Mesendoderm (in vitro differentiated cells): Measurements from ENCODE around the gene GPX7.

Source experiments
- DNase-seq: peaks from one replicate; pipeline ENCODE4 v3.0.0; 2013
- H2AK5ac ChIP-seq: 2 replicates; pipeline ENCODE4 v1.6.1; 2013; ENCODE audit warnings: low read length, inconsistent platforms
- H2BK120ac ChIP-seq: 2 replicates; pipeline ENCODE4 v1.6.1; 2013; ENCODE audit warnings: low read depth, mild to moderate bottlenecking, low read length, moderate library complexity, mixed read lengths
- H2BK15ac ChIP-seq: replicated peaks from 2 replicates; pipeline ENCODE4 v1.6.1; 2013; ENCODE audit warnings: low read depth, mild to moderate bottlenecking, moderate library complexity
- H2BK5ac ChIP-seq: 2 replicates; pipeline ENCODE4 v1.6.1; 2013; ENCODE audit warnings: low read length, inconsistent platforms
- H3K18ac ChIP-seq: 2 replicates; pipeline ENCODE4 v1.6.1; 2013; ENCODE audit warnings: mild to moderate bottlenecking, low read length, mixed read lengths
- H3K23ac ChIP-seq: one replicate; pipeline ENCODE4 v1.6.1; 2013; ENCODE audit warnings: low read length
- H3K27ac ChIP-seq: 2 replicates; pipeline ENCODE4 v1.5.1; 2013; ENCODE audit warnings: low read depth, mild to moderate bottlenecking, inconsistent platforms, low read length, moderate library complexity
- H3K27me3 ChIP-seq: 2 replicates; pipeline ENCODE4 v1.6.1; 2013; ENCODE audit warnings: low read length, control low read depth, mild to moderate bottlenecking, inconsistent platforms; ENCODE audit not compliant: insufficient read depth, poor library complexity
- H3K36me3 ChIP-seq: 2 replicates; pipeline ENCODE4 v1.6.1; 2013; ENCODE audit warnings: low read length, inconsistent platforms; ENCODE audit not compliant: control insufficient read depth, insufficient read depth
- H3K4ac ChIP-seq: one replicate; pipeline ENCODE4 v1.6.1; 2013; ENCODE audit warnings: low read depth, mild to moderate bottlenecking, low read length, moderate library complexity
- H3K4me1 ChIP-seq: 2 replicates; pipeline ENCODE4 v1.6.1; 2013; ENCODE audit warnings: low read depth, low read length, inconsistent platforms; ENCODE audit not compliant: control insufficient read depth
- H3K4me2 ChIP-seq: 2 replicates; pipeline ENCODE4 v1.6.1; 2013; ENCODE audit warnings: low read length
- H3K4me3 ChIP-seq: 2 replicates; pipeline ENCODE4 v1.5.1; 2013; ENCODE audit warnings: mild to moderate bottlenecking, low read length
- H3K56ac ChIP-seq: one replicate; pipeline ENCODE4 v1.6.1; 2013; ENCODE audit warnings: low read length
- H3K79me1 ChIP-seq: 2 replicates; pipeline ENCODE4 v1.6.1; 2013; ENCODE audit warnings: low read length, inconsistent platforms
- H3K79me2 ChIP-seq: 2 replicates; pipeline ENCODE4 v1.6.1; 2013; ENCODE audit warnings: mild to moderate bottlenecking, low read length; ENCODE audit not compliant: control insufficient read depth, insufficient read depth
- H3K9ac ChIP-seq: 2 replicates; pipeline ENCODE4 v1.6.1; 2013; ENCODE audit warnings: low read length, inconsistent platforms
- H4K5ac ChIP-seq: one replicate; pipeline ENCODE4 v1.6.1; 2013; ENCODE audit warnings: low read length
- H4K8ac ChIP-seq: one replicate; pipeline ENCODE4 v1.6.1; 2013; ENCODE audit warnings: low read depth, mild to moderate bottlenecking, control low read depth, low read length, moderate library complexity
- WGBS: extraction: QIAGEN DNeasy Blood & Tissue Kit; methylation state at CpG from one replicate; pipeline ENCODE4 v1.1.7; 2013; ENCODE audit warnings: low lambda C conversion rate, missing lambda C conversion rate; ENCODE audit not compliant: insufficient coverage; ENCODE audit errors: extremely low coverage; 5-methylcytosine and 5-hydroxymethylcytosine counted together

The GPX7 gene

GRCh38 chr1:52623812-52624211, 21.6 kb downstream of the GPX7 start:
- Histone ChIP-seq H2BK5ac (no peak overlapping the region), H3K79me2 (no peaks in the 10 kb centered on the region), H3K23ac (no peak overlapping the region), H3K4me2 (no peak overlapping the region), H3K9ac (no peak overlapping the region), H2BK120ac (no peak overlapping the region), H3K56ac (no peak overlapping the region), H3K4me3 (no peak overlapping the region), H3K36me3 (no peaks in the 10 kb centered on the region), H2AK5ac (no peak overlapping the region), H4K8ac (no peak overlapping the region), H3K4ac (no peak overlapping the region), H3K18ac (no peak overlapping the region), H4K5ac (no peak overlapping the region), H2BK15ac (no peak overlapping the region), H3K27me3 (no peaks in the 10 kb centered on the region), H3K4me1 (no peaks in the 10 kb centered on the region), H3K79me1 (no peaks in the 10 kb centered on the region), H3K27ac (no peak overlapping the region)
- no CpG with 5 or more reads among the region's 3 CpGs for WGBS
- DNase-seq: no peak

- no peak overlapping the region for H3K27ac ChIP-seq
- no peak overlapping the region for H4K8ac ChIP-seq
- H3K18ac ChIP-seq: no peak overlapping the region
- no peak overlapping the region for H3K23ac ChIP-seq
- H3K4me2 ChIP-seq: no peak overlapping the region
- no CpG with 5 or more reads among the region's 2 CpGs for WGBS
- H2BK5ac ChIP-seq: no peak overlapping the region
- DNase-seq: no peak
- H3K4me3 ChIP-seq: no peak overlapping the region
- no peak overlapping the region for H3K4ac ChIP-seq
- H3K56ac ChIP-seq: no peak overlapping the region
- no peaks in the 10 kb centered on the region for H3K36me3 ChIP-seq
- no peaks in the 10 kb centered on the region for H3K79me2 ChIP-seq
- no peak overlapping the region for H2AK5ac ChIP-seq
- no peaks in the 10 kb centered on the region for H3K4me1 ChIP-seq
- H3K79me1 ChIP-seq: no peaks in the 10 kb centered on the region
- no peak overlapping the region for H2BK120ac ChIP-seq
- no peak overlapping the region for H4K5ac ChIP-seq
- no peak overlapping the region for H3K9ac ChIP-seq
- H2BK15ac ChIP-seq: no peak overlapping the region
- no peaks in the 10 kb centered on the region for H3K27me3 ChIP-seq
Measured at GRCh38 chr1:52627028-52627427, 24.9 kb downstream of the GPX7 start.

- Histone ChIP-seq H3K79me2 (no peaks in the 10 kb centered on the region), H3K4me2 (no peak overlapping the region), H3K4me1 (peaks cover 6% of the 10 kb centered on the region), H2BK15ac (no peak overlapping the region), H2BK5ac (no peak overlapping the region), H3K9ac (no peak overlapping the region), H3K23ac (no peak overlapping the region), H4K8ac (no peak overlapping the region), H3K56ac (no peak overlapping the region), H3K27ac (no peak overlapping the region), H2BK120ac (no peak overlapping the region), H3K4ac (no peak overlapping the region), H3K36me3 (no peaks in the 10 kb centered on the region), H3K4me3 (no peak overlapping the region), H3K27me3 (peaks cover 6% of the 10 kb centered on the region), H3K79me1 (no peaks in the 10 kb centered on the region), H4K5ac (no peak overlapping the region), H3K18ac (no peak overlapping the region), H2AK5ac (no peak overlapping the region)
- no CpG with 5 or more reads among the region's 8 CpGs for WGBS
- DNase-seq: no peak
Measured at GRCh38 chr1:52628614-52629324, 26.6 kb downstream of the GPX7 start.

GRCh38 chr1:52629325-52629643, 27.1 kb downstream of the GPX7 start:
- Histone ChIP-seq H3K4me2 (no peak overlapping the region), H3K27me3 (peaks cover 10% of the 10 kb centered on the region), H3K79me2 (no peaks in the 10 kb centered on the region), H3K18ac (no peak overlapping the region), H2BK5ac (no peak overlapping the region), H2AK5ac (no peak overlapping the region), H3K4ac (no peak overlapping the region), H3K36me3 (no peaks in the 10 kb centered on the region), H3K23ac (no peak overlapping the region), H3K9ac (no peak overlapping the region), H3K27ac (no peak overlapping the region), H2BK120ac (no peak overlapping the region), H2BK15ac (no peak overlapping the region), H3K79me1 (no peaks in the 10 kb centered on the region), H4K5ac (no peak overlapping the region), H3K56ac (no peak overlapping the region), H3K4me1 (peaks cover 6% of the 10 kb centered on the region), H4K8ac (no peak overlapping the region), H3K4me3 (no peak overlapping the region)
- peak; percentile 28 for DNase-seq
- no CpG with 5 or more reads among the region's 7 CpGs for WGBS

GRCh38 chr1:52629667-52630066, 27.5 kb downstream of the GPX7 start:
- no peak overlapping the region for H3K4ac ChIP-seq
- no peak overlapping the region for H3K9ac ChIP-seq
- no peak overlapping the region for H2BK15ac ChIP-seq
- H3K23ac ChIP-seq: no peak overlapping the region
- H3K27ac ChIP-seq: no peak overlapping the region
- H3K36me3 ChIP-seq: no peaks in the 10 kb centered on the region
- no peak overlapping the region for H4K8ac ChIP-seq
- no peak overlapping the region for H3K56ac ChIP-seq
- H2BK5ac ChIP-seq: no peak overlapping the region
- WGBS: no CpG with 5 or more reads among the region's 2 CpGs
- no peak overlapping the region for H3K4me2 ChIP-seq
- no peak overlapping the region for H4K5ac ChIP-seq
- H3K18ac ChIP-seq: no peak overlapping the region
- no peaks in the 10 kb centered on the region for H3K79me2 ChIP-seq
- no peak overlapping the region for H2BK120ac ChIP-seq
- H3K4me1 ChIP-seq: peaks cover 6% of the 10 kb centered on the region
- H2AK5ac ChIP-seq: no peak overlapping the region
- H3K4me3 ChIP-seq: no peak overlapping the region
- H3K79me1 ChIP-seq: no peaks in the 10 kb centered on the region
- DNase-seq: no peak
- peaks cover 10% of the 10 kb centered on the region for H3K27me3 ChIP-seq

- no peak overlapping the region for H2BK15ac ChIP-seq
- H3K27me3 ChIP-seq: peaks cover 10% of the 10 kb centered on the region
- H3K4me3 ChIP-seq: no peak overlapping the region
- no peaks in the 10 kb centered on the region for H3K79me2 ChIP-seq
- H2BK5ac ChIP-seq: no peak overlapping the region
- H4K5ac ChIP-seq: no peak overlapping the region
- peak overlapping the region; percentile 3 for H3K18ac ChIP-seq
- H3K79me1 ChIP-seq: no peaks in the 10 kb centered on the region
- peak overlapping the region; percentile 47 for H2AK5ac ChIP-seq
- H2BK120ac ChIP-seq: no peak overlapping the region
- H3K36me3 ChIP-seq: no peaks in the 10 kb centered on the region
- no peak overlapping the region for H4K8ac ChIP-seq
- peaks cover 11% of the 10 kb centered on the region for H3K4me1 ChIP-seq
- peak overlapping the region; percentile 16 for H3K23ac ChIP-seq
- peak; percentile 35 for DNase-seq
- WGBS: no CpG with 5 or more reads among the region's 8 CpGs
- peak overlapping the region; percentile 91 for H3K56ac ChIP-seq
- H3K4me2 ChIP-seq: no peak overlapping the region
- H3K9ac ChIP-seq: peak overlapping the region; percentile 71
- peak overlapping the region; percentile 26 for H3K4ac ChIP-seq
- no peak overlapping the region for H3K27ac ChIP-seq
Measured at GRCh38 chr1:52631759-52632331, 29.7 kb downstream of the GPX7 start.
